OCI-LY7 (cell line): ENCODE data around the gene CD300LF. TPM values are rescaled to one million over a fixed set of nuclear protein-coding genes. Genes with fewer than 3 reads are reported as not detected.

Experiments
- BruUV-seq: library from RNA; stranded (reverse); fragments of 400-500 nt; replicated peaks from 2 replicates; lab custom pipeline; 2021; lab: Mats Ljungman, UMichigan
- CTCF ChIA-PET: fragments of 300-600 bp; sonication (Branson Sonifier 250); formaldehyde crosslinking; loops from one replicate; lab custom pipeline; 2022; ENCODE audit warnings: antibody characterized with exemption; ENCODE audit not compliant: unreplicated experiment; lab: Charles Lee
- POLR2A ChIA-PET: fragments of 300-600 bp; sonication (Branson Sonifier 250); formaldehyde crosslinking; loops from one replicate; lab custom pipeline; 2022; ENCODE audit warnings: antibody characterized with exemption; lab: Charles Lee
- DNase-seq: peaks from one replicate; pipeline ENCODE4 v3.0.0-alpha.2; 2015; ENCODE audit warnings: low spot score
- H2AFZ ChIP-seq: fragments of 200-600 bp; sonication (generic), shearing (Covaris generic); 2 replicates; pipeline ENCODE4 v1.6.1; 2014; ENCODE audit warnings: mild to moderate bottlenecking, antibody characterized with exemption, low read length, moderate library complexity
- H3K27ac ChIP-seq: fragments of 200-600 bp; sonication (generic); 2 replicates; pipeline ENCODE4 v1.5.1; 2014; ENCODE audit warnings: mixed run types, low read depth, mild to moderate bottlenecking, moderate library complexity, low read length, inconsistent platforms; ENCODE audit not compliant: poor library complexity, severe bottlenecking
- H3K36me3 ChIP-seq: fragments of 200-600 bp; sonication (generic); 2 replicates; pipeline ENCODE4 v1.6.1; 2014; ENCODE audit warnings: mild to moderate bottlenecking, antibody characterized with exemption, low read length, moderate library complexity, mixed read lengths; ENCODE audit not compliant: insufficient read depth
- H3K4me1 ChIP-seq: fragments of 200-600 bp; sonication (generic); 2 replicates; pipeline ENCODE4 v1.5.1; 2014; ENCODE audit warnings: mild to moderate bottlenecking, low read length; ENCODE audit not compliant: insufficient read depth, poor library complexity, severe bottlenecking
- H3K4me2 ChIP-seq: fragments of 200-600 bp; sonication (generic); 2 replicates; pipeline ENCODE4 v1.6.1; 2014; ENCODE audit warnings: mild to moderate bottlenecking, low read length
- H3K4me3 ChIP-seq: fragments of 200-600 bp; sonication (generic); 2 replicates; pipeline ENCODE4 v1.5.1; 2014; ENCODE audit warnings: mild to moderate bottlenecking, low read depth, low read length; ENCODE audit not compliant: poor library complexity, severe bottlenecking
- H3K79me2 ChIP-seq: fragments of 200-600 bp; sonication (generic); 2 replicates; pipeline ENCODE4 v1.6.1; 2016; ENCODE audit warnings: low read depth, mild to moderate bottlenecking, low read length, moderate library complexity, mixed read lengths; ENCODE audit not compliant: insufficient read depth
- H3K9me2 ChIP-seq: fragments of 200-600 bp; sonication (generic); 2 replicates; pipeline ENCODE4 v1.6.1; 2016; ENCODE audit warnings: mild to moderate bottlenecking, low read length, mixed read lengths; ENCODE audit not compliant: insufficient read depth
- H3K9me3 ChIP-seq: fragments of 200-600 bp; sonication (generic); 2 replicates; pipeline ENCODE4 v1.6.1; 2014; ENCODE audit warnings: mild to moderate bottlenecking, mixed run types, low read length, mixed read lengths
- H4K20me1 ChIP-seq: fragments of 200-600 bp; sonication (generic); 2 replicates; pipeline ENCODE4 v1.6.1; 2014; ENCODE audit warnings: mild to moderate bottlenecking, antibody characterized with exemption, low read length, moderate library complexity, mixed read lengths; ENCODE audit not compliant: insufficient read depth
- CTCF ChIP-seq: fragments of 200-600 bp; sonication (generic); conservative IDR thresholded peaks from 2 replicates; pipeline ENCODE4 v1.5.1; 2014; ENCODE audit warnings: mild to moderate bottlenecking, antibody characterized with exemption, low read length, moderate library complexity, mixed read lengths
- EZH2phosphoT487 ChIP-seq: fragments of 200-600 bp; sonication (generic); IDR thresholded peaks from 2 replicates; pipeline ENCODE4 v1.6.1; 2018; ENCODE audit warnings: low read depth, borderline replicate concordance, mild to moderate bottlenecking, mixed run types, antibody characterized with exemption, low read length, moderate library complexity, mixed read lengths
- intact Hi-C: fragments of 100-400 bp; cut with micrococcal nuclease; formaldehyde crosslinking; loops from one replicate; pipeline ENCODE4 v1.10.0; 2022; ENCODE audit not compliant: unreplicated experiment
- total RNA-seq, 2 experiments: library from RNA; depleted of rRNA in 1 of 2; stranded (reverse); fragments of >200 nt in 1 of 2; shearing (Covaris generic) in 1 of 2; gene quantifications; 2 replicates each; pipeline ENCODE4 v1.2.3, GENCODE V29; 2014 to 2022

CD300LF gene
- total RNA-seq, 2 experiments from 2014 or later = not detected

GRCh38 chr17:74734256-74734655 lies 21.5 kb upstream of the CD300LF start:
- POLR2A ChIA-PET = no interaction called here
- Histone ChIP-seq H3K4me1 (peaks cover 32% of the 10 kb centered on the region), H2AFZ (no peak overlapping the region), H3K9me3 (no peaks in the 10 kb centered on the region), H3K4me2 (no peak overlapping the region), H3K27ac (no peak overlapping the region), H3K4me3 (no peak overlapping the region), H3K79me2 (no peaks in the 10 kb centered on the region), H4K20me1 (no peaks in the 10 kb centered on the region), H3K36me3 (no peaks in the 10 kb centered on the region), H3K9me2 (no peaks in the 10 kb centered on the region)
- no TSS peak for BruUV-seq
- intact Hi-C loops = no loop called here
- DNase-seq = no peak
- TF ChIP-seq CTCF (no peak), EZH2phosphoT487 (no peak)
- CTCF ChIA-PET = no interaction called here

GRCh38 chr17:74733365-74734122 lies 20.8 kb upstream of the CD300LF start:
- TF ChIP-seq EZH2phosphoT487 = no peak
- no peak for TF ChIP-seq CTCF
- no peak overlapping the region for H3K27ac ChIP-seq
- H3K4me2 ChIP-seq = no peak overlapping the region
- H3K9me2 ChIP-seq = no peaks in the 10 kb centered on the region
- peaks cover 3% of the 10 kb centered on the region for H3K9me3 ChIP-seq
- intact Hi-C loops = no loop called here
- CTCF ChIA-PET = no interaction called here
- H3K79me2 ChIP-seq = no peaks in the 10 kb centered on the region
- no peaks in the 10 kb centered on the region for H3K36me3 ChIP-seq
- no peak for DNase-seq
- BruUV-seq = no TSS peak
- peaks cover 25% of the 10 kb centered on the region for H3K4me1 ChIP-seq
- no peak overlapping the region for H2AFZ ChIP-seq
- H3K4me3 ChIP-seq = no peak overlapping the region
- no peaks in the 10 kb centered on the region for H4K20me1 ChIP-seq
- POLR2A ChIA-PET = no interaction called here
